ENCODE results near the gene TOX4.
A peak's percentile ranks its signal among the peaks of the same experiment; 100 is the strongest.

TOX4 gene

DNA sequence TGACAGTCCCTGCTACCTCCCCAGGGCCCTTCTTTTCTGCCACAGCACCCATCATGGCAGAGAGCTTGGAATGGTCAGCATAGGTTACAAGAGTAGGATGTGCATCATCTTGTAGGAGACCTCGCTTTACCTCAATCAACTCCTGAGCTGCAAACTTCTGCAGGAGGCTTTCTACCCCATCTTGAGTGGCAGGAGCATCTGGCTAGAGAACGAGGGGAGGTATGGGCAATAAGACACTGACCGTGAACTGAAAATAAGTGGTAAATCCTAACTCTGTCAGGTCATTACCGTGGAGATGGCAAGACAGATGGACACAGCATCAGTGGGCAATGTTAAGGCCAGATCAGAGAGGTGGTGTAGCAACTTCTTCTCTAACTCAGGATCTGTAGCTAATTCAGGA is 26.4 kb downstream of the TOX4 start:
- DNase-seq (ENCODE audit: low spot score): no peak

DNA sequence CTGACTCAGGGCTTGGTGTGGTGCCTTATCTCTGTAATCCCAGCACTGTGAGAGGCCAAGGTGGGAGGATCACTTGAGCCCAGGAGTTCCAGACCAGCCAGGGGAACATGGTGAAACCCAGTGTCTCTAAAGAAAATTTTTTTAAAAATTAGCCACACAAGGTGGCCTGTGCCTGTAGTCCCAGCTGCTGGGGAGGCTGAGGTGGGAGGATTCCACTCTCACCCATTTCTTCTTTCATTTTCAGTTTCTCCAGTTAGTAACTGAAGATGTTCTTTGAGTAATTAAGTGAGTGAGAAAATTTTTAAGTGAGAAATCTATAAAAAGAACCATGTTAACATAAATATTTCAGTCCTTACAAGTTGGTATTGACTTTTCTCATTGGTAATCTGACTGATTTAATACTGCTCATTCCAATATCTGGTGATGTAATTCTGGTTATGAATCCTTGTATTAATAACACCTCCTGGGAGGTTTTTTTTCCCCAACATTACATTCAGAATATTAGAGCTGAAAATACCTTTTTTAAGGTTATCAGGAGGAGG is 28.1 kb downstream of the TOX4 start:
- no peak for DNase-seq (ENCODE audit: low spot score)

DNA sequence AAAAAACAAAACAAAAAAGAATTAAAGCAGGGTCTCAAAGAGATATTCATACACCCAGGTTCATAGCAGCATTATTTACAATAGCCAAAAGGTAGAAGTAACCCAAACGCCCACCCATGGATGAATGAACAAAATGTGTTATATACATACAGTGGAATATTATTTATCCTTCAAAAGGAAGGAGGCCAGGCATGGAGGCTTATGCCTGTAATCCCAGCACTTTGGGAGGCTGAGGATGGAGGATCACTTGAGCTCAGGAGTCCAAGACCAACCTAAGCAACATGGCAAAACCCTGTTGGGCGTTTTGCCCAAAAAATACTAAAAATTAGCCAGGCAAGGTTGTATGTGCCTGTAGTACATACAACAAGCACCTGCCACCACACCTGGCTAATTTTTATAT is 29.6 kb downstream of the TOX4 start:
- DNase-seq (ENCODE audit: low spot score): no peak

DNA sequence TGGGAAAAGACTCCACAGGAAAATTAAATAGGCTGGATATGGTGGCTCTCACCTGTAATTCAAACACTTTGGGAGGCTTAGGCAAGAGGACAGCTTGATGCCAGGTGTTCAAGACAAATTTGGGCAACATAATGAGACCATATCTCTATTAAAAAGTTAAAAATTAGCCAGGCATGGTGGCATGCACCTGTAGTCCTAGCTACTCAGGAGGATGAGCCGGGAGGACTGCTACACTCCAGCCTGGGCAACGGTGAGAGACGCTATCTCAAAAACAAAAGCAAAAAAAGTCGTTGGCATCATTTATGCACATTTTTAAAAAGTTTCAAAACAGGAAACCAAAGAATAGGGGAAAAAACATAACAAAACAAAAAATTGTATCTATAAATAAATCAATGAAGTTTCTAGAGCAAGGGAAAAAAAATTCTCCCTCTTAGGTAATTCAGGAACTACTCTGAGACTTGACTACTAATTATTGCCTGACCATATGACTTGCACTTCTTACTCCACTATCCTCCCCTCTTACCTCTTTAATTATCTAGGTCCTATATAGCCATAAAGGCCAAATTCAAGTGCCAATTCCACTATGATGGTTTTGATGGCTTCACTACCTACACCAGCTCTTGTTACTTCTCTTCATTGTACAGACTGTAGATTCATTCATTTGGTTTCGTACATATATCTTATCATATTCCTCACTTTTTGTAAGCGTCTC is 32.6 kb downstream of the TOX4 start:
- DNase-seq (ENCODE audit: low spot score): no peak

DNA sequence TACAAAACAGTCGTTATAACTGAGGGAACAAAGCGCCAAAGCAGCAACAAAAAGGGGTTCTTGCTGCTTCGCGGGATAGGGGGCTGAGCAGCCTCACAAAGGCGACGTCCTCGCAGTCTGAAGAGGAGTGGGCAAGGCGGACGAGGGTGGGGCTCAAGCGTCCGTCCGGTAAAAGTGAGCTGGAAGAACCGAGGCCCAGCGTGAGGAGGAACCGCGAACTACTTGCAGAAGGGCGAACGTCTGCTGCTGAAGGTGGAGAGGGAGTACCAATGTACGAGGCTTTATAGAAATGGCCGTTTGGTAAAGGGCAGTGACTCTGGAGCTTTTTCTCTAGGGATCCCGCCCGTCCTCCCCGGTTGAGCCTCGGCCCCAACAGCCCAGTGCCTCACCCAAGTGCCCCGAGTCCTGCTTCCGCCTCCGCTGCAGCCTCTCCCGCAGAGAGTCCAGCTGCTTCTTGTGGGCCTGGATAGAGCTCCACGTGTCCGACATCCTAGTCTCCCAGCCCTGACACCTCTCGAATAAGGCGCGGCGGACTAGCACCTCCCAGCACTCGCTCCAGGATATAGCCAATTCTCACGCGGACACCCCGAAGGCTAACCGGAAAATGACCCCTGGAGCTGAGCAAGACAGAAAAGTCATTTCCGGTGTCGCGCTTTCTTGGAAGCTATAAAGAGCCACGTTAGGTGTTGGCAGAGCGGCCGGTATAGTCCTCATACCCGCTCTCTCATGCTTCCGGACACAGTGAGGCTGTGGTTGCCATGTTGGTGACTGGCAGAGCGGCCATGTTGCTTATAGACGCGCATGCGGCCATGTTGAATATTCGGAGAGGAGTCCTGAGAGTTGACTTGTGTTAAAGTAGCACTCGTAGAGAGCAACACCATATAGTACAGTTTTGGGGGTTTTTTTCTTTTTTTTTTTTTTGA is 34.0 kb downstream of the TOX4 start, which contains the start of gene METTL3:
Gene METTL3 (minus strand): TSS at position 606 of the 923 bp plus-strand sequence. CDS start 117 bp downstream, at position 489.
- DNase-seq (ENCODE audit: low spot score): peak; percentile 97

DNA sequence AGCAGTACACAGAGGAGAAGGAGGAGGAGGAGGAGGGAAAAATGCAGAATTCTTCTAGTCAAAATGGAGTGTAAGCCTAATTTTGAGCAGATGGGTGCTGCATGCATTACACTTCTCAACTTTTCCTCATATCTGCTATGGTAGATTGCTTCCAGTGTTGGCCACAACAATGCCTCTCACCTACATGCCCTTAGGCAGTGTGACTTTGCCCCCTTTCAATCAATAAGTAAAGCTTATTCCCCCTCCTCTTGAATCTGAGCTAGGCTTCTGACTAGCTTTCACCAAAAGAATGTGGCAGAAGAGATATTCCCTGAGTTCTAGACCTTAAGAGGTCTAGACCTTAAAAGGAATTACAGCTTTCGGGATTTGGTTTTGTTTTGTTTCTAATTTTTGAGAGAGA is 37.3 kb downstream of the TOX4 start:
- DNase-seq (ENCODE audit: low spot score): no peak

DNA sequence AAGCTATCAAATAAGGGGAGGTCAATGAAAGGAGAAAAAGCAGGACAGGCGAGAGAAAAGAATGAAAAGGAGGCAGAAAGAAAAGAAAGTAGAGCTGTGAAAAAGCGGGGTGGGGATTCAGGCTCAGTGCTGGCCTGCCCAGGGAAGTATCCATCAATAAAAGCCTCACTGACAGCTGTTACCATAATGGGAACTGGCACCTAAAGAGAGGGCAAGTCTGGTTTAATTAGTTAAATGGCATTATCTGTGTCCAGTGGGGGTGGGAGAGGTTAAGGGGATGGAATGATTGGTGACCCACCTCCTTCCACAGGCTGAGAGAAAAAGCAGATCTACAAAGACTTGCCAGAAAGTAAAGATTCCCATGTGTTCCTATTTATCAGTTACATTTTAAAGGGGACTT is 41.7 kb downstream of the TOX4 start:
- no peak for DNase-seq (ENCODE audit: low spot score)

DNA sequence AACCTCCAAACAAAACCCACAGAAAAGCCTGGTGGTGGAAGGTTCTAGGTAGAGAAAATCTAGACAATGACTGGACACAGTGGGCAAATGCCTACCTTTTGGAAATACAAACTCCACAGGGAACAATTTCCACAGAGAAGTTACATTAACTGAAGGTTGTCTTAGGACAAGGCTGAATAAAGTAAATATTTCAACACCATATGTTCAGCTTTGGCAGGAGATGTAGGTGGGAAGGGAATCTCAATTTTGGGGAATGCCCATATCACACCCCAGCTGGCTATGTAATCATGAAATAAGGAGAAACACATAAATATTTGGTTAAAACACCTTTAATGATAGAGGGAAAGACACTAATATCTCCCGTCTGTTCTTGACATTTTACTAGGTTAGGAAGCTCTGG is 43.8 kb downstream of the TOX4 start:
- no peak for DNase-seq (ENCODE audit: low spot score)

DNA sequence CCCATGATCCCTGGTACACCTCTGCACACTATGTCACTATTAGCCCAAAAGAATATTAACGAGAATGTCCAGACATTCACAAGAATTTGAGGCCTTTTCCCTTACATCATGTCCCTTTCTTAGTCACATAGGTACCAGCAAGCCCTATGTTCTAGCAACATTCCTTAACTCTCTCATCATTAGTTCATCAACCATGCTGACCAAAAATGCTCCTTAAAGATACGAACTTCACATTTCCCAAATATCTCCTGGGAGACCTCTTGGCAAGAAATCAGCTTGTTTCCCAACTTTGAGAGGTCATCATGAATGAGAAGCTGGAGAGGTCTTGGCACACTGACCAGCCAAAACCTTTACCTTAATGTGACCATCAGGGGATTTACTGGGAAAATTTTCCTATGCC is 44.5 kb downstream of the TOX4 start:
- DNase-seq (ENCODE audit: low spot score): no peak

DNA sequence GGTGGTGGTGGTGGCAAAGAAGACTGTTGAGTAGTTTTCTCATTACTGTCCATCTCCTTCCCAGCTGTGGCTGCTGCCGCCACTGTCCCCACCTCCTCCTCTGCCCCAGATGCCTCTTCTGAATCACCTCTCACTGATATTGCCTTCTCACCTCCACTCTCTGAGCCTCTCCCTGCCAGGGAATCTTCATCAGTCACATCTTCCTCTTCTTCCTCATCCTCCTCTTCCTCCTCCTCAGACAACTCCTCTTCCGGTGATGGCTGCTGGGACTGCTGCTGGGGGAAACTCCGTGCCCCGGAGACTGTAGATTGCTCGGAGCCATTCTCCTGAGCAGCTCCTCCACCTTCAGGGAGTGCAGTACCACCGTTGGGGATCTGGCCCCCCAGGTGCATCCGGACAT is 46.2 kb downstream of the TOX4 start:
- no peak for DNase-seq (ENCODE audit: low spot score)

DNA sequence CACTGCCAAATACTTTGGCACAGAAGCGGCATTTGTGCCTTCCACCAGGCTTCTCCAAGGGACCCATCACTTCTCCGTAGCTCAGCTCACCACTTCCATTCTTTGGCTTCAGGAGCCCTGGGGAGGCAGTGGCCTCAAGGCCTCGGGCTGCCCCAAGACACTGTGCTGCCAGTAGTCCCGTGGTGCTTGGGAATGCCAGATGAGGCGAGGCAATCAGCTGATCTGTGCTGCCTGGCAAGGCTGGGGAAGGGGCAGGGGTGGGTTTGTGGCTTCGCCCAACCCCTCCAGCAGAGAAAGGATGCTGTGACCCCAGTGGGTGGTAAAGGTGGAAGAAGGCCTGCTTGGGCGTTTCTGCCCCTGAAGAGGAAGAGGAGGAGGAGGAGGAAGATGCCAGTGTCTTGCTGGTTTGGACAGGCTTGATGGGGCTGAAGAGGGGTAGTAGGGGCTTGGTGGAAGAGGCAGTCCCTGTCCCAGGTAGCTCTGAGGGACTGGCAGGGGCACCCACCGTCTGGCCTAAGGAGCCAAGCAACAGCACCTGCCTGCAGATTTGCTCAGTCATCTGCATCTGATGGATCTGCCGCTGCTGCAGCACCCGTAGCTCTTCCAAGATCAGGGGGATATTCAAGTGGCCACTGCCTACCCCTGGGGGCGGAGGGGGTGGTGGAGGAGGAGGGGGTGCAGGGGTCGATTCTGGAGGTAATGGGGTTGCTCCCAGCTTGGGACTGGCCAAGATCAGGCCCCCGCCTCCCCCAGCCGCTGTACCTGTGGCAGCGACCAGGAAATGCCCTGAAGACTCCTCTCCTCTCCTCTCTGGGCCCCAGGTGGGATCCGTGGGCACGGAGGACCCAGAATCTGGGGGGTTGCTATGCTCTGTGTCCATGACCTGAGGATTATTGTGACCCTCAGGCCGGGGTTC is 47.8 kb downstream of the TOX4 start:
- no peak for DNase-seq (ENCODE audit: low spot score)

DNA sequence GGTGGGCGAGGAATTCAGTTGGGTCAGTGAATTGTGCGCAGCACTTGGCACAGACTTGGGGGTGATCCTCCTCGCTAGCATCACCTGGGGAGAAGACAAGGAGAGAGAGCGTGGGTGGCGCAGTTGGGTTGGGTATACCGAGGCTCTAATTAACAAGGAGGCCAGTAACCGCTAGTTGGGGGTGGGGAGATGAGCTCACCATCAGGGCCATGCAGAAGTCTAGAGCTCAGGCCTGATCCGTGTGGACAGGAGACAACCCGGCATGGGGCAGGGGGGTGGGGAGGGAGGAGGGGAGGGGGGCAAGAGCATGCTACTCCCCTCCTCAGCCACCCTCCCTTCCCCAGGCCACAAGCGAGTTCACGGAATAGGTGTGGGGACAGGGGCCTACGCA is 48.6 kb downstream of the TOX4 start:
- no peak for DNase-seq (ENCODE audit: low spot score)

DNA sequence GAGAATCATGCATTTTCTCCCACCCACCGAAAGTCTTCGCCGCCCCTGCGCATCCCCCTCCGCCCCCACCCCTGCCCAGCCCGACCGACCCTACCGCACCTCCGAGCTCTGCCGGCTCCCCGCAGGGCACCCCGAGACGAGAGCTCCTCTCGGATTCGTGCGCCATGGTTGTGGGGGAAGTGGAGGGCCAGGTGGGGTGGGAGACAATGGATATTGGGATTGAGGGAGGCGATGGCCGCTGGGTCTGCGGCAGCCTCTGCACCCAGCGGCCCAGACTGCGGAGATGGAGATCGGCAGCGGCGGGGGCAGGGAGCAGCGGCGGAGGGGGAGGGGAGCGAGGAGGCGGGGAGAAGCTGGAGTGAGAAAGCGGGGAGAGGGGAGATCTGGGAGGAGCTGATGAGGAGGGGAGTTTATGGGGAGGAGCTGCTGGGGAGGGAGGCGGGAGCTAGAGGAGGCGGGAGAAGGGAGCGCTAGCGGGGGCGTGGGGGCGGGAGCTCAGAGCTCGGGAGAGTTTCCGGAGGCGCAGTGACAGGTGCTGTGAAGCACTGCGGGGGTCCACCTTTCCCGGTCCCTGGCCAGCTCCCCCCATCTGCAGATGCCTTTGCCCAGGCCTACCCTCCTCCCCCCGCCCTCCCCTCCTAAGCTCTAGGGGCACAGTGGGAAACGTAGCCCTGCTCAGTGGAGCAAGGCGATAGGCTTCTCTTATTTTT is 49.1 kb downstream of the TOX4 start, which contains the start of gene SALL2:
Gene SALL2 (minus strand): TSS at position 385 of the 710 bp plus-strand sequence. CDS start 219 bp downstream, at position 166.
- no peak for DNase-seq (ENCODE audit: low spot score)

DNA sequence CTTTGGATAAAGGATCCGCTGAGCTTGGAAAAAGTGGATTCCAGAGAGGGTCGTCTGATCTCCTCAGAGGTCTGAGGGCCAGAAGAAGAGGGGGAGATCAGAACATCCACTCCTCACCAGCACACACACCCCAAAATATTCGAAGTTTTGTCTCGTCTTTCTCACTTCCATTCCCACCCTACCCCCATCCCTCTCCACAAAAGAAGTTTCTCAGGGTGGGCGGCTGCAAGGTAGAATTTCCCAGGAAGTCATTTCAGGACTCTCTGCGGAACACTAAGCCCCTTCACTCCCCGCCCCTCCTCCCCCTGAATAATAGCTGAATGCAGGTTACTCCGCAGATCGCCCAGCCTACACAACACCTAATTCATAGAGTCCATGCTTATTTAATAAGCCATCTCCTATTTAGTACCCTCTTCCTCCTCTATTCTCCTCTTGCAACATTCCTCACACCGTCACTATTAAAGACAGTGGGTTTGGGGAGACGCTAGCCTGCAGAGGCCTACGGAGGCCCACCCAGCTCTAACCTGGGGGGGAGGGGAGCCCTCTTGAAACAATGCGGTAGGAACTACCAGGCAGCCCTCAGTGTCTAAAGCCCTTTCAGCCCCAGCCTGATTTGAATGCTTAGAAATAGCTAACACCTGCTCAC is 49.8 kb downstream of the TOX4 start:
- no peak for DNase-seq (ENCODE audit: low spot score)

DNA sequence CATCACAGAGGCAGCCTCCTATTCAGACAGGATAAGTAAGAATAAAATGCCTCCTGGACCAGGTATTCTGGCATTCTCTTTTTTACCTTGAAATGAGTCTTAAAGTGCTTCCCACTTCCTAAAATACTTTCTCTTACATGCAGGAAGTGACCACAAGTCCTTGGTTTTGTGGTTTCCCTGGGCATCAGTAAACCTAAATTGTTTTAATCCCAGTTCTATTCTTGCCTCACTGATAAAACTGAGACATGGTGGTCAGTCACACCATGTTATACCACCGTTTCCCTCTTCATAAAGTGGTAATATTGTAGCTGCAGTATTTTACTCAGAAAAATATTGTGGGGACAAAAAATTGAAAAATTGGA is 50.3 kb downstream of the TOX4 start:
- DNase-seq (ENCODE audit: low spot score): no peak

DNA sequence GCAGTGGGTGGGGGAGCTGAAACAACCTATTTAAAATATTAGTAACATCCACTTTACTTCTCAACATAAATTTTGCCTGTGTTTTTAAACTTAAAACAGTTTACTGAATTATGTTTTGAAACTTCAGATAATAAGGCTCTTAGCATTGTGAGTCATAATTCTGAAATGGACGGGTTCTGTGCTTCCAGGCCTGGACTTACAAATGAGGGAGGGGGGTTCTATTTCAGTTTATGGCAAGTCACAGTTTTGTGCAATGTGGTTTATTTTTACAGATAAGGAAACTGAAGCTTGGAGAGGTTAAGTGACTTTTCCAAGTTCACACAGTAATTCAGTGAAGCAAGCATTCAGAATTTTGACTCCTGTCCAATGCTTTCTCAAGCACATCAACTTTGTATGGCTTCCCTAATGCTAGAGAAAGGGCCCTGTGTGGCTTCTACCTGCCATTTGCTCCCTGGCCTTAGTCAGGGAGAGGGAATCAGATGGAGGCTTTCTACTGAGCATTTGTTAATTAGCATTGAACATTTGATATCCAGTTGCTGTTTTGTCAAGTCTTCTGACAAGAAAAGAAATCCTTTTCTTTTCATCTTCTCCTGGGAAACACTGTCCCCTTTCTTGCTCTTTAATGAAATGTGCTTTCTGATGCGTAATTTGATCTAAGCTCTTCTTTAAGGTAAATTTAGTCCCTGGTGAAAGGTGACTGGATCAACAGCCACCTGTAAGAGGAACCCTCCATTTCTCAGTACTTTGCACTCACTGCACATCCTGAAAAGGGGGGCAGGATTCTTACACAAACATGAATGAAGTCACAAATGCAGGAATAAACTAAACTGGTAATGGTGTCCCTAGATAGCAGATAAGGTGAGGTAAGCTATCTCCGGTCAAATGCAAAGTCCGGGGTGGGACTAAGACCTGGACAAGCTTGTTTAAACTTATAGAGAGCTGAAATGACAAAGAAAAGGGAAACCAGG is 51.7 kb downstream of the TOX4 start:
- DNase-seq (ENCODE audit: low spot score): no peak

DNA sequence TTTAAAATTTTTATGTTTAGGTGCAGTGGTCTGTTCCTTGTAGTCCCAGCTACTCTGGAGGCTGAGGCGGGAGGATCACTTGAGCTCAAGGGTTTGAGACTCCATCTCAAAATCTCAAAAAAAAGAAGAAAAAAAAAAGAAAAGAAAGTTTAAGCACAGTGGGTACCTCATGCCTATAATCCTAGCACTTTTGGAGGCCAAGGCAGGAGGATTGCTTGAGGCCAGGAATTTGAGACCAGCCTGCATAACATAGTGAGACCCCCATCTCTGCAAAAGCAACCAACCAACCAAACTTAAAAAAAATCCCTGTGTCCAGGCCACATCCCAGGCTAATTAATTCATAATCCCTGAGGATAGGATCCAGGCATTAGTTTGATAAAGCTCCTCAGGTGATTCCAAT is 52.5 kb downstream of the TOX4 start:
- no peak for DNase-seq (ENCODE audit: low spot score)

DNA sequence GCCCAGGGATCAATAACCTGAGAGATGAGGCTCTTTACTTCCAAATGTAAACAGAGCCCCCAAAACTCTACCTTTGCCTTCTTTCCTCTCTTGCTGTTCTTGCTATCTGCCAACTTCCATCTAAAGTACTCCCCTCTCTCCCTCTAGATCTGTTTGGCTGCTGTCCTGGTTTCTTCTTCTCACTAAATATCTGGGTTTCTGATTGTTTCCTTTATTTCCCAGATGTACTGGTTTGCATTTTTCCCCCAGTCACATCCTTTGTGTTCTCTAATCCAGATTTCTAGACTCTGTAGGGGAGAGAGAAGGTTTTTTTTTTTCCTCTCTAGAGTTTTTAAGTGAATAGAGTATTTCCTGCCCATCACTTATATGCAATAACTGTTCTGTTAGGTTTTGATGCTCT is 56.3 kb downstream of the TOX4 start:
- no peak for DNase-seq (ENCODE audit: low spot score)

DNA sequence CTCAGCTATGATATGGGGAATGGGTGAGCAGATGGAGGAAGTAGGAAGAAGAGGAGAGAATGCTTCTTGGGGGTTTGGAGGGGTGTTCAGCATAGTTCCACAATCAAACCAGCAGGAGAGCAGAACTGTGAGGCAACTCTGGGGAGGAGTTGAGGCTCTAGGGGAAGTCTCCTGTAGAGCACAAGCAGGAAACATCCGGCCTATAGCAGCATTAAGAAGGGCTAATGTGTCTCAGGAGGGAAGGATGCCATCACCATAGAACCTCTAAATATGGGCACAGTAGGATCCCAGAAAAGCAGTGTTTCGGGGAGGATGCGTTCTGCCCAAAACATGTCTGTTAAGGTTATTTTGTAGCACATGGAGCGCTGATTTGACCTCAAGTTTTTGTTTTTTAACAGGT is 57.6 kb downstream of the TOX4 start:
- DNase-seq (ENCODE audit: low spot score): no peak
